Measurements from ENCODE around the gene ZNF629.
A peak's percentile ranks its signal among the peaks of the same experiment; 100 is the strongest.

The ZNF629 gene

GRCh38 chr16:30748634-30749445, 38.2 kb downstream of the ZNF629 start:
- no peak for DNase-seq (ENCODE audit: low read depth in 1 of 2, low spot score in 1 of 2)

- peak; percentile 91 to 94 for DNase-seq (ENCODE audit: low read depth in 1 of 2, low spot score in 1 of 2)
Observed at GRCh38 chr16:30747799-30748633, 39.0 kb downstream of the ZNF629 start, which contains the start of gene PHKG2. Gene PHKG2, plus strand, starts transcription at chr16:30748425. Its CDS starts 396 bp downstream, at chr16:30748821.

- no peak for DNase-seq (ENCODE audit: low read depth in 1 of 2, low spot score in 1 of 2)
Observed at GRCh38 chr16:30747331-30747730, 39.7 kb downstream of the ZNF629 start.

- DNase-seq (ENCODE audit: low read depth in 1 of 2, low spot score in 1 of 2): no peak
Observed at GRCh38 chr16:30746638-30747175, 40.3 kb downstream of the ZNF629 start.

GRCh38 chr16:30745082-30745481, 41.9 kb downstream of the ZNF629 start:
- DNase-seq (ENCODE audit: low read depth in 1 of 2, low spot score in 1 of 2): no peak

GRCh38 chr16:30744183-30744582, 42.8 kb downstream of the ZNF629 start:
- no peak for DNase-seq (ENCODE audit: low read depth in 1 of 2, low spot score in 1 of 2)

GRCh38 chr16:30743716-30744115, 43.3 kb downstream of the ZNF629 start:
- no peak for DNase-seq (ENCODE audit: low read depth in 1 of 2, low spot score in 1 of 2)

GRCh38 chr16:30741461-30741914, 45.5 kb downstream of the ZNF629 start:
- DNase-seq (ENCODE audit: low read depth in 1 of 2, low spot score in 1 of 2): no peak

- DNase-seq (ENCODE audit: low read depth in 1 of 2, low spot score in 1 of 2): no peak
Observed at GRCh38 chr16:30740364-30741251, 46.4 kb downstream of the ZNF629 start.

- DNase-seq (ENCODE audit: low read depth in 1 of 2, low spot score in 1 of 2): no peak
Observed at GRCh38 chr16:30738984-30739951, 47.7 kb downstream of the ZNF629 start.

- no peak for DNase-seq (ENCODE audit: low read depth in 1 of 2, low spot score in 1 of 2)
Observed at GRCh38 chr16:30737794-30738648, 49.0 kb downstream of the ZNF629 start.

- no peak for DNase-seq (ENCODE audit: low read depth in 1 of 2, low spot score in 1 of 2)
Observed at GRCh38 chr16:30736995-30737793, 49.8 kb downstream of the ZNF629 start.

GRCh38 chr16:30731411-30731810, 55.6 kb downstream of the ZNF629 start:
- DNase-seq (ENCODE audit: low read depth in 1 of 2, low spot score in 1 of 2): no peak

- DNase-seq (ENCODE audit: low read depth in 1 of 2, low spot score in 1 of 2): no peak
Observed at GRCh38 chr16:30728899-30729672, 57.9 kb downstream of the ZNF629 start.
